B cell (primary cell): ENCODE measurements around the gene CYP1A1. TPM values are rescaled to one million over a fixed set of nuclear protein-coding genes. Genes with fewer than 3 reads are reported as not detected.

ENCODE experiments used
- ATAC-seq: fragments of 200-7000 bp; cut with Tn5 transposase; one replicate; pipeline ENCODE4 v1.10.0; 2021; ENCODE audit warnings: low read depth, mild to moderate bottlenecking, moderate number of reproducible peaks, moderate library complexity
- CTCF ChIA-PET: fragments of 350-600 bp; sonication (Branson Sonifier 250); formaldehyde crosslinking; loops from one replicate; lab custom pipeline; 2021; ENCODE audit warnings: antibody characterized with exemption, inconsistent platforms; lab: Charles Lee
- POLR2A ChIA-PET: fragments of 350-600 bp; sonication (Branson Sonifier 250); formaldehyde crosslinking; loops from one replicate; lab custom pipeline; 2021; ENCODE audit warnings: antibody characterized with exemption; lab: Charles Lee
- DNase-seq: peaks from one replicate; pipeline ENCODE4 v3.0.0; 2013
- H2AFZ ChIP-seq: 2 replicates; pipeline ENCODE4 v1.6.1; 2012; ENCODE audit warnings: mild to moderate bottlenecking, low read depth, low read length; ENCODE audit not compliant: insufficient read depth, poor library complexity, severe bottlenecking
- H3K27ac ChIP-seq, 2 donors: 1 replicate in 1 of 2; 2 replicates in 1 of 2; pipeline ENCODE4 v1.5.1; 2012 to 2013; ENCODE audit warnings: low read length in 2 of 2, mild to moderate bottlenecking in 2 of 2, moderate library complexity in 1 of 2
- H3K27me3 ChIP-seq, 4 experiments: fragments of 200-600 bp in 1 of 4; sonication (generic) in 1 of 4; replicated peaks in 1 of 4; 1 replicate in 2 of 4; 2 replicates in 2 of 4; pipeline versions ENCODE4 v1.6.1 to v1.7.0; 2013 to 2016; ENCODE audit warnings: low read length in 3 of 4, mild to moderate bottlenecking in 2 of 4, mixed read lengths in 1 of 4, moderate library complexity in 1 of 4; ENCODE audit not compliant: insufficient read depth in 4 of 4, control insufficient read depth in 3 of 4; ENCODE audit errors: control extremely low read depth in 1 of 4
- H3K36me3 ChIP-seq, 2 experiments: replicated peaks in 1 of 2; 1 replicate in 1 of 2; 2 replicates in 1 of 2; pipeline versions ENCODE4 v1.6.1 to v1.7.1; 2013; ENCODE audit warnings: low read length in 1 of 2; ENCODE audit not compliant: insufficient read depth in 2 of 2, control insufficient read depth in 1 of 2; ENCODE audit errors: control extremely low read depth in 1 of 2, extremely low read depth in 1 of 2
- H3K4me1 ChIP-seq, 2 donors: fragments of 200-600 bp in 1 of 2; sonication (generic) in 1 of 2; 1 replicate in 1 of 2; 2 replicates in 1 of 2; pipeline versions ENCODE4 v1.5.1 to v1.6.1; 2013 to 2017; ENCODE audit warnings: low read length in 2 of 2; ENCODE audit not compliant: control insufficient read depth in 2 of 2, insufficient read depth in 2 of 2
- H3K4me2 ChIP-seq: replicated peaks from 2 replicates; pipeline ENCODE3; 2012; ENCODE audit warnings: mild to moderate bottlenecking, low read depth, low read length; ENCODE audit not compliant: poor library complexity, severe bottlenecking
- H3K4me3 ChIP-seq, 5 experiments: fragments of 200-600 bp in 1 of 5; sonication (generic) in 1 of 5; 1 replicate in 3 of 5; 2 replicates in 2 of 5; pipeline versions ENCODE4 v1.5.1 to v1.7.0; 2011 to 2016; ENCODE audit warnings: low read length in 4 of 5, mild to moderate bottlenecking in 4 of 5, low read depth in 2 of 5, control low read depth in 1 of 5, moderate library complexity in 1 of 5; ENCODE audit not compliant: insufficient read depth in 1 of 5; ENCODE audit errors: control extremely low read depth in 1 of 5, extremely low read depth in 1 of 5
- H3K79me2 ChIP-seq: fragments of 200-600 bp; sonication (generic); one replicate; pipeline ENCODE4 v1.6.0; 2016; ENCODE audit warnings: low read length; ENCODE audit not compliant: control insufficient read depth, insufficient read depth
- H3K9ac ChIP-seq: fragments of 200-600 bp; sonication (generic); 2 replicates; pipeline ENCODE4 v1.6.1; 2017; ENCODE audit warnings: mild to moderate bottlenecking, low read length, moderate library complexity
- H3K9me3 ChIP-seq, 3 donors: one replicate each; pipeline versions ENCODE4 v1.6.1 to v1.7.1; 2013; ENCODE audit warnings: low read length in 2 of 3; ENCODE audit not compliant: control insufficient read depth in 2 of 3, insufficient read depth in 1 of 3; ENCODE audit errors: control extremely low read depth in 1 of 3
- H4K20me1 ChIP-seq: 2 replicates; pipeline ENCODE4 v1.6.0; 2012; ENCODE audit warnings: mild to moderate bottlenecking, low read length; ENCODE audit not compliant: insufficient read depth, control insufficient read depth, poor library complexity, severe bottlenecking
- H3K27ac Mint-ChIP-seq: one replicate; pipeline ENCODE4 v1.8.0; 2021; ENCODE audit warnings: mixed read lengths
- H3K27me3 Mint-ChIP-seq: one replicate; pipeline ENCODE4 v1.8.0; 2021; ENCODE audit warnings: mixed read lengths
- H3K4me1 Mint-ChIP-seq: one replicate; pipeline ENCODE4 v1.8.0; 2021; ENCODE audit warnings: mixed read lengths
- H3K4me3 Mint-ChIP-seq: one replicate; pipeline ENCODE4 v1.8.0; 2021; ENCODE audit warnings: mixed read lengths
- H3K9me3 Mint-ChIP-seq: one replicate; pipeline ENCODE4 v1.8.0; 2022; ENCODE audit warnings: mixed read lengths; ENCODE audit not compliant: insufficient read depth
- EZH2 ChIP-seq: IDR thresholded peaks from 2 replicates; pipeline ENCODE4 v1.6.1; 2012; ENCODE audit warnings: borderline replicate concordance, low read depth, mild to moderate bottlenecking, moderate library complexity, low read length; ENCODE audit not compliant: insufficient read depth, poor library complexity, severe bottlenecking
- WGBS: methylation state at CpG from one replicate; pipeline ENCODE4 v1.1.5; 2013; ENCODE audit warnings: missing lambda C conversion rate; ENCODE audit not compliant: insufficient coverage; 5-methylcytosine and 5-hydroxymethylcytosine counted together
- intact Hi-C: fragments of 100-400 bp; cut with micrococcal nuclease; formaldehyde crosslinking; loops from one replicate; pipeline ENCODE4 v1.10.0; 2022
- polyA plus RNA-seq: library from polyadenylated mRNA; depleted of rRNA; stranded (reverse); fragments of >200 nt; gene quantifications from 2 replicates; pipeline ENCODE4 v1.2.3, GENCODE V29; 2012
- total RNA-seq, 2 donors: library from RNA; stranded (reverse); fragments of 120-200 nt in 1 of 2; gene quantifications; 1 replicate in 1 of 2; 2 replicates in 1 of 2; pipeline versions ENCODE4 v1.2.3 to v1.2.4, GENCODE V29; 2013 to 2022
- TF ChIP-seq, protein P1 (sequence below): fragments of 200-600 bp; IDR thresholded peaks from one replicate; pipeline ENCODE4 v1.8.0; 2022; ENCODE audit warnings: antibody characterized with exemption, mild to moderate bottlenecking

Gene CYP1A1
- total and polyA plus RNA-seq, 2 donors (not counting 1 experiment from before 2014, with no cell fraction given): 0.24 TPM; not detected in 1

DNA sequence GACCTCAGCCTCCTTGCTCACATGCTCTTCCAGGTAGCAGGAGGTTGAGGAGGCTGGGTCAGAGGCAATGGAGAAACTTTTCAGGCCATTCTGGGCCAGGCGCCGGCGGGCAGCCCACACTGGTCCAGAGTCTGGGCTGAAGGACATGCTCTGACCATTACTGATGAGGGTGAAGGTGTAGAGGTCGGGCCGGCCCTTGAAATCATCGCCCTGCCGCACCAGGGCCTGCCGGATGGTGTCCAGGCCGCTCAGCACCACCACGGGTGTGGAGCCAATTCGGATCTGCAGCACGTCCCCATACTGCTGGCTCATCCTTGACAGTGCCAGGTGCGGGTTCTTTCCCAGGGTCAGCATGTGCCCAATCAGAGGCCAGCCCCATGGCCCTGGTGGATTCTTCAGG is 2.7 kb downstream of the CYP1A1 start:
- ChIA-PET CTCF (no interaction called here), POLR2A (no interaction called here)
- no peak for DNase-seq
- no peak overlapping the region for H3K9ac ChIP-seq
- no peak overlapping the region for H3K27ac ChIP-seq
- 95% methylated on average over 13 of the region's 13 CpGs for WGBS
- intact Hi-C loops: no loop called here
- no peak overlapping the region for H2AFZ ChIP-seq
- no peak overlapping the region for H3K27ac Mint-ChIP-seq
- ATAC-seq: no peak
- peaks cover 39% of the 10 kb centered on the region for H3K27me3 Mint-ChIP-seq
- peaks cover 14 to 16% of the 10 kb centered on the region in 2 donors for H3K4me1 ChIP-seq
- H3K4me3 ChIP-seq: no peak overlapping the region
- TF ChIP-seq, protein P1, sequence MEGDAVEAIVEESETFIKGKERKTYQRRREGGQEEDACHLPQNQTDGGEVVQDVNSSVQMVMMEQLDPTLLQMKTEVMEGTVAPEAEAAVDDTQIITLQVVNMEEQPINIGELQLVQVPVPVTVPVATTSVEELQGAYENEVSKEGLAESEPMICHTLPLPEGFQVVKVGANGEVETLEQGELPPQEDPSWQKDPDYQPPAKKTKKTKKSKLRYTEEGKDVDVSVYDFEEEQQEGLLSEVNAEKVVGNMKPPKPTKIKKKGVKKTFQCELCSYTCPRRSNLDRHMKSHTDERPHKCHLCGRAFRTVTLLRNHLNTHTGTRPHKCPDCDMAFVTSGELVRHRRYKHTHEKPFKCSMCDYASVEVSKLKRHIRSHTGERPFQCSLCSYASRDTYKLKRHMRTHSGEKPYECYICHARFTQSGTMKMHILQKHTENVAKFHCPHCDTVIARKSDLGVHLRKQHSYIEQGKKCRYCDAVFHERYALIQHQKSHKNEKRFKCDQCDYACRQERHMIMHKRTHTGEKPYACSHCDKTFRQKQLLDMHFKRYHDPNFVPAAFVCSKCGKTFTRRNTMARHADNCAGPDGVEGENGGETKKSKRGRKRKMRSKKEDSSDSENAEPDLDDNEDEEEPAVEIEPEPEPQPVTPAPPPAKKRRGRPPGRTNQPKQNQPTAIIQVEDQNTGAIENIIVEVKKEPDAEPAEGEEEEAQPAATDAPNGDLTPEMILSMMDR: no peak
- TF ChIP-seq EZH2: no peak
- no peak overlapping the region for H3K4me2 ChIP-seq
- H3K4me3 Mint-ChIP-seq: no peak overlapping the region
- peaks cover 0 to 14% (median 0%) of the 10 kb centered on the region in 3 donors for H3K9me3 ChIP-seq
- peaks cover 0 to 32% (median 15%) of the 10 kb centered on the region in 4 experiments for H3K27me3 ChIP-seq
- H3K9me3 Mint-ChIP-seq: no peaks in the 10 kb centered on the region
- no peaks in the 10 kb centered on the region for H3K79me2 ChIP-seq
- no peaks in the 10 kb centered on the region for H3K36me3 ChIP-seq
- peaks cover 15% of the 10 kb centered on the region for H3K4me1 Mint-ChIP-seq
- H4K20me1 ChIP-seq: no peaks in the 10 kb centered on the region

DNA sequence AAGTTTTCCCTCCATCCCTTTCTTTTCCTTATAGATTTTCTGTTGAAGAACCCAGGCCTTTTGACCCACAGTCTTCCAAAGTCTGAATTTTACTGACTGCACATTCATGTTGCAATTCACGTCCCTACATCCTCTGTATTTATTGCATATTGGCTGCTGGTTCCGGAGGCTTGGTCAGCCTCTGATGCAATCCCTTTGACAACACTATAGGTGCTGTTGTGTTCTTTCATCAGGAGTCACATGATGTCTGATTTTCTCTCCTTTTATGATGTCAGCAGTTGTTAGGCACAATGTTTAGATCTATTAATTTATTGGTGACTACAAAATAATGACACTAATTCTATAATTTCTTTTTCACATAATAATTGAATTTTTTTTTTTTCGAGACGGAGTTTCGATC is 8.7 kb downstream of the CYP1A1 start:
- Mint-ChIP-seq H3K4me3 (no peak overlapping the region), H3K27me3 (peaks cover 5% of the 10 kb centered on the region), H3K4me1 (no peaks in the 10 kb centered on the region), H3K27ac (no peak overlapping the region), H3K9me3 (no peaks in the 10 kb centered on the region)
- Histone ChIP-seq H3K4me3 (no peak overlapping the region), H3K9ac (no peak overlapping the region), H3K4me1 (no peaks in the 10 kb centered on the region), H3K79me2 (no peaks in the 10 kb centered on the region), H4K20me1 (no peaks in the 10 kb centered on the region), H3K4me2 (no peak overlapping the region), H3K9me3 (no peaks in the 10 kb centered on the region), H3K36me3 (no peaks in the 10 kb centered on the region), H3K27ac (no peak overlapping the region), H3K27me3 (peaks cover 0 to 2% (median 0%) of the 10 kb centered on the region in 4 experiments), H2AFZ (no peak overlapping the region)
- intact Hi-C loops: no loop called here
- ATAC-seq (no peak), DNase-seq (no peak)
- 90% methylated on average over 2 of the region's 5 CpGs for WGBS
- CTCF ChIA-PET: no interaction called here
- POLR2A ChIA-PET: no interaction called here
- no peak for TF ChIP-seq EZH2
- TF ChIP-seq, protein P1: no peak
